ENCODE measurements around the gene KCNQ1. TPM values are rescaled to one million over a fixed set of nuclear protein-coding genes. Genes with fewer than 3 reads are reported as not detected.

The KCNQ1 gene
- total and polyA plus RNA-seq, 2 donors (not counting 3 experiments of a cell fraction or from before 2014, with no cell fraction given): 0.07 to 0.09 TPM

DNA sequence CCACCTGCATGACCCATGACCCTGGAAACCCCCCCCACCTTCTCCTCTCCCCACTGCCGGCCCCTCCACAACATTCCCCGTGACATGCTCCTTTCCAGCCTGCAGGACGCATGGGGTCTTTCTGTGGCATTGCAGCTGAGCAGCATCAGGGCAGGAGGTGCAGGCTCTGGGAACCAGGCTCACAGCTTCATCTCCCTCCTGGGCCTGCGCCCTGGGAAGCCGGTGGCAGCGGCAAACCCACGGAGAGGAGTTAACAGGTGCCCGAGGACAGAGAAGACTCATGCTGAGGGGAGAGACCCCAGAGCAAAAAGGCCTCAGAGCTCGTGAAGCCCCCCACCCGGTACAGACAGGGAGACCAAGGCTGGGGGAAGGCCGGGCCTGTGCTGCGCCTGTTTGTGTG lies 408.6 kb downstream of the KCNQ1 start:
- no peaks in the 10 kb centered on the region for H3K4me1 ChIP-seq (ENCODE audit: control insufficient read depth, extremely low read depth, insufficient read depth, low read length)

More for the DNA sequence above, 408.6 kb downstream of the KCNQ1 start:
- CTCF ChIA-PET: no interaction called here
- DNase-seq (ENCODE audit: low read depth, low spot score) (no peak), FAIRE-seq (no peak)
- Histone ChIP-seq H3K9me1 (replicated peaks; ENCODE audit: control insufficient read depth, extremely low read depth, insufficient read depth, low read length) (no peaks in the 10 kb centered on the region), H3K4me2 (ENCODE audit: insufficient read depth, low read length) (no peak overlapping the region), H3K9ac (replicated peaks; ENCODE audit: extremely low read depth, insufficient read depth, low read length) (no peak overlapping the region), H2AFZ (ENCODE audit: low read depth, low read length) (no peak overlapping the region), H3K36me3 (ENCODE audit: control insufficient read depth in 2 of 2, extremely low read depth in 1 of 2, insufficient read depth in 2 of 2, low read length in 2 of 2) (no peaks in the 10 kb centered on the region), H3K27ac (ENCODE audit: insufficient read depth, low read depth, low read length) (no peak overlapping the region), H3K79me2 (ENCODE audit: control insufficient read depth, insufficient read depth, low read length) (no peaks in the 10 kb centered on the region), H3K9me3 (replicated peaks; ENCODE audit: control insufficient read depth, insufficient read depth, low read length) (no peaks in the 10 kb centered on the region), H3K27me3 (ENCODE audit: control insufficient read depth in 2 of 2, insufficient read depth in 2 of 2, low read length in 2 of 2) (no peaks in the 10 kb centered on the region), H3K4me3 (replicated peaks in 1 of 3; ENCODE audit: insufficient read depth in 1 of 3, low read depth in 1 of 3, low read length in 3 of 3) (no peak overlapping the region), H4K20me1 (replicated peaks; ENCODE audit: control insufficient read depth, extremely low read depth, insufficient read depth, low read length) (no peaks in the 10 kb centered on the region)
- POLR2A ChIA-PET: no interaction called here
- dilution Hi-C loops (cut with MboI; ENCODE audit: extremely low pct_ligation_motif_present, low sequenced_read_pairs): no loop called here
- TF ChIP-seq EZH2 (IDR thresholded peaks at IDR 0.05; ENCODE audit: borderline replicate concordance, low read depth, low read length, severe bottlenecking) (no peak), POLR2AphosphoS5 (IDR thresholded peaks at IDR 0.05; ENCODE audit: insufficient read depth, low read depth, low read length) (no peak), POLR2A (IDR thresholded peaks at IDR 0.05; ENCODE audit: low read depth, low read length) (no peak), GATA2 (IDR thresholded peaks at IDR 0.05; ENCODE audit: insufficient read depth, insufficient read length, low read depth, low read length) (no peak), JUN (IDR thresholded peaks at IDR 0.05; ENCODE audit: borderline replicate concordance, insufficient read depth, insufficient read length, low read depth) (no peak), FOS (IDR thresholded peaks at IDR 0.05; ENCODE audit: borderline replicate concordance, insufficient read depth, low read length) (no peak)
- TF ChIP-seq, protein P1, sequence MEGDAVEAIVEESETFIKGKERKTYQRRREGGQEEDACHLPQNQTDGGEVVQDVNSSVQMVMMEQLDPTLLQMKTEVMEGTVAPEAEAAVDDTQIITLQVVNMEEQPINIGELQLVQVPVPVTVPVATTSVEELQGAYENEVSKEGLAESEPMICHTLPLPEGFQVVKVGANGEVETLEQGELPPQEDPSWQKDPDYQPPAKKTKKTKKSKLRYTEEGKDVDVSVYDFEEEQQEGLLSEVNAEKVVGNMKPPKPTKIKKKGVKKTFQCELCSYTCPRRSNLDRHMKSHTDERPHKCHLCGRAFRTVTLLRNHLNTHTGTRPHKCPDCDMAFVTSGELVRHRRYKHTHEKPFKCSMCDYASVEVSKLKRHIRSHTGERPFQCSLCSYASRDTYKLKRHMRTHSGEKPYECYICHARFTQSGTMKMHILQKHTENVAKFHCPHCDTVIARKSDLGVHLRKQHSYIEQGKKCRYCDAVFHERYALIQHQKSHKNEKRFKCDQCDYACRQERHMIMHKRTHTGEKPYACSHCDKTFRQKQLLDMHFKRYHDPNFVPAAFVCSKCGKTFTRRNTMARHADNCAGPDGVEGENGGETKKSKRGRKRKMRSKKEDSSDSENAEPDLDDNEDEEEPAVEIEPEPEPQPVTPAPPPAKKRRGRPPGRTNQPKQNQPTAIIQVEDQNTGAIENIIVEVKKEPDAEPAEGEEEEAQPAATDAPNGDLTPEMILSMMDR (IDR thresholded peaks at IDR 0.05; ENCODE audit: extremely low read depth in 1 of 2, insufficient read depth in 1 of 2, low read depth in 1 of 2, low read length in 2 of 2): no peak
- TF ChIP-seq, protein P2, sequence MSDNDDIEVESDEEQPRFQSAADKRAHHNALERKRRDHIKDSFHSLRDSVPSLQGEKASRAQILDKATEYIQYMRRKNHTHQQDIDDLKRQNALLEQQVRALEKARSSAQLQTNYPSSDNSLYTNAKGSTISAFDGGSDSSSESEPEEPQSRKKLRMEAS (IDR thresholded peaks at IDR 0.05; ENCODE audit: insufficient read depth, insufficient read length): no peak
- intact Hi-C loops (cut with micrococcal nuclease): no loop called here
- BruUV-seq (replicated peaks): no TSS peak
